ENCODE measurements around the gene YDJC.

Gene YDJC

GRCh38 chr22:21582801-21583740, 46.8 kb downstream of the YDJC start:
- peak overlapping the region; percentile 82 for H3K27ac ChIP-seq
- no peak for TF ChIP-seq CTCF (conservative IDR thresholded peaks at IDR 0.05)

- H3K27ac ChIP-seq = peak overlapping the region; percentile 82
Measured at GRCh38 chr22:21581009-21581713, 48.7 kb downstream of the YDJC start.

GRCh38 chr22:21580623-21581007, 49.2 kb downstream of the YDJC start:
- peak overlapping the region; percentile 82 for H3K27ac ChIP-seq

GRCh38 chr22:21579474-21579851, 50.4 kb downstream of the YDJC start:
- TF ChIP-seq CTCF (conservative IDR thresholded peaks at IDR 0.05) = no peak
- H3K27ac ChIP-seq = peak overlapping the region; percentile 82
